Stimulated activated memory B cell treated with anti-CD40 and anti-IgM and Interleukin-4, amounts not matched to agents 10 μg/mL and 1 μg/mL and 100 μg/mL, for 72 hours (primary cell): ENCODE measurements around the gene PDAP1.
A peak's percentile ranks its signal among the peaks of the same experiment; 100 is the strongest.
"Not testable (repeated sequence)": the region's sequence is repeated elsewhere in the genome, so short reads cannot be mapped to it uniquely, and the experiment has no call there.

Source experiments
- ATAC-seq: fragments of 150-1000 bp; cut with Tn5 transposase; 2 replicates; pipeline ENCODE4 v1.10.0; 2021
- H3K27ac Mint-ChIP-seq: one replicate; pipeline ENCODE4 v1.8.0; 2022; ENCODE audit warnings: mild to moderate bottlenecking, mixed read lengths
- H3K27me3 Mint-ChIP-seq: one replicate; pipeline ENCODE4 v1.8.0; 2022; ENCODE audit warnings: mixed read lengths
- H3K36me3 Mint-ChIP-seq: one replicate; pipeline ENCODE4 v1.8.0; 2022; ENCODE audit warnings: mixed read lengths
- H3K4me1 Mint-ChIP-seq: one replicate; pipeline ENCODE4 v1.8.0; 2022; ENCODE audit warnings: mixed read lengths
- H3K4me3 Mint-ChIP-seq: one replicate; pipeline ENCODE4 v1.8.0; 2022; ENCODE audit warnings: mild to moderate bottlenecking, moderate library complexity, mixed read lengths
- H3K9me3 Mint-ChIP-seq: one replicate; pipeline ENCODE4 v1.8.0; 2022; ENCODE audit warnings: mixed read lengths

The PDAP1 gene

GRCh38 chr7:99437946-99438572 is 29.7 kb upstream of the PDAP1 start:
- Mint-ChIP-seq H3K4me3 (peak overlapping the region; percentile 100), H3K36me3 (peaks cover 35% of the 10 kb centered on the region)

GRCh38 chr7:99433158-99433557 is 24.8 kb upstream of the PDAP1 start:
- Mint-ChIP-seq H3K27ac (no peak overlapping the region), H3K9me3 (no peaks in the 10 kb centered on the region), H3K36me3 (peaks cover 39% of the 10 kb centered on the region), H3K4me3 (no peak overlapping the region), H3K4me1 (peaks cover 12% of the 10 kb centered on the region), H3K27me3 (no peaks in the 10 kb centered on the region)
- no peak for ATAC-seq

More at GRCh38 chr7:99437946-99438572, 29.7 kb upstream of the PDAP1 start:
- Mint-ChIP-seq H3K27me3 (no peaks in the 10 kb centered on the region), H3K9me3 (no peaks in the 10 kb centered on the region), H3K27ac (peak overlapping the region; percentile 86), H3K4me1 (peaks cover 42% of the 10 kb centered on the region)
- ATAC-seq: peak; percentile 28

- H3K36me3 Mint-ChIP-seq: peaks cover 39% of the 10 kb centered on the region
- H3K9me3 Mint-ChIP-seq, H3K27ac Mint-ChIP-seq, H3K4me3 Mint-ChIP-seq, H3K4me1 Mint-ChIP-seq, H3K27me3 Mint-ChIP-seq, ATAC-seq: not testable (repeated sequence)
Measured at GRCh38 chr7:99431756-99432540, 23.6 kb upstream of the PDAP1 start.

- no peak for ATAC-seq
- no peaks in the 10 kb centered on the region for H3K27me3 Mint-ChIP-seq
- H3K4me3 Mint-ChIP-seq: no peak overlapping the region
Measured at GRCh38 chr7:99429756-99430155, 21.4 kb upstream of the PDAP1 start.

GRCh38 chr7:99428972-99429566 is 20.7 kb upstream of the PDAP1 start:
- Mint-ChIP-seq H3K27me3 (no peaks in the 10 kb centered on the region), H3K4me1 (no peaks in the 10 kb centered on the region), H3K4me3 (no peak overlapping the region), H3K9me3 (no peaks in the 10 kb centered on the region), H3K36me3 (peaks cover 47% of the 10 kb centered on the region), H3K27ac (no peak overlapping the region)
- no peak for ATAC-seq

More at GRCh38 chr7:99429756-99430155, 21.4 kb upstream of the PDAP1 start:
- H3K27ac Mint-ChIP-seq: no peak overlapping the region
- peaks cover 48% of the 10 kb centered on the region for H3K36me3 Mint-ChIP-seq
- H3K9me3 Mint-ChIP-seq: no peaks in the 10 kb centered on the region
- H3K4me1 Mint-ChIP-seq: no peaks in the 10 kb centered on the region

GRCh38 chr7:99424932-99425730 is 16.7 kb upstream of the PDAP1 start:
- H3K36me3 Mint-ChIP-seq: peaks cover 49% of the 10 kb centered on the region
- no peak overlapping the region for H3K27ac Mint-ChIP-seq
- no peaks in the 10 kb centered on the region for H3K4me1 Mint-ChIP-seq
- H3K27me3 Mint-ChIP-seq: no peaks in the 10 kb centered on the region
- no peak overlapping the region for H3K4me3 Mint-ChIP-seq
- ATAC-seq: no peak
- no peaks in the 10 kb centered on the region for H3K9me3 Mint-ChIP-seq

- H3K4me3 Mint-ChIP-seq: no peak overlapping the region
- ATAC-seq: no peak
- H3K4me1 Mint-ChIP-seq: no peaks in the 10 kb centered on the region
- peaks cover 60% of the 10 kb centered on the region for H3K36me3 Mint-ChIP-seq
- H3K27ac Mint-ChIP-seq: no peak overlapping the region
- H3K27me3 Mint-ChIP-seq: no peaks in the 10 kb centered on the region
- no peaks in the 10 kb centered on the region for H3K9me3 Mint-ChIP-seq
Measured at GRCh38 chr7:99422625-99423024, 14.2 kb upstream of the PDAP1 start.

- ATAC-seq: no peak
- H3K4me3 Mint-ChIP-seq: no peak overlapping the region
- no peaks in the 10 kb centered on the region for H3K4me1 Mint-ChIP-seq
- H3K27me3 Mint-ChIP-seq: no peaks in the 10 kb centered on the region
- H3K9me3 Mint-ChIP-seq: no peaks in the 10 kb centered on the region
- peaks cover 64% of the 10 kb centered on the region for H3K36me3 Mint-ChIP-seq
- H3K27ac Mint-ChIP-seq: no peak overlapping the region
Measured at GRCh38 chr7:99422186-99422585, 13.8 kb upstream of the PDAP1 start.

- no peak overlapping the region for H3K27ac Mint-ChIP-seq
- no peaks in the 10 kb centered on the region for H3K4me1 Mint-ChIP-seq
- ATAC-seq: no peak
- H3K27me3 Mint-ChIP-seq: no peaks in the 10 kb centered on the region
- peaks cover 69% of the 10 kb centered on the region for H3K36me3 Mint-ChIP-seq
- no peaks in the 10 kb centered on the region for H3K9me3 Mint-ChIP-seq
- no peak overlapping the region for H3K4me3 Mint-ChIP-seq
Measured at GRCh38 chr7:99420986-99421385, 12.6 kb upstream of the PDAP1 start.

- H3K4me1 Mint-ChIP-seq: peaks cover 2% of the 10 kb centered on the region
- ATAC-seq: no peak
Measured at GRCh38 chr7:99420213-99420612, 11.8 kb upstream of the PDAP1 start.

GRCh38 chr7:99419323-99420021 is 11.1 kb upstream of the PDAP1 start:
- no peak for ATAC-seq
- no peak overlapping the region for H3K27ac Mint-ChIP-seq
- peaks cover 68% of the 10 kb centered on the region for H3K36me3 Mint-ChIP-seq
- H3K27me3 Mint-ChIP-seq: no peaks in the 10 kb centered on the region
- H3K4me1 Mint-ChIP-seq: peaks cover 9% of the 10 kb centered on the region
- no peak overlapping the region for H3K4me3 Mint-ChIP-seq
- H3K9me3 Mint-ChIP-seq: no peaks in the 10 kb centered on the region

More at GRCh38 chr7:99420213-99420612, 11.8 kb upstream of the PDAP1 start:
- H3K27me3 Mint-ChIP-seq: no peaks in the 10 kb centered on the region
- peaks cover 67% of the 10 kb centered on the region for H3K36me3 Mint-ChIP-seq
- H3K27ac Mint-ChIP-seq: no peak overlapping the region
- no peaks in the 10 kb centered on the region for H3K9me3 Mint-ChIP-seq
- no peak overlapping the region for H3K4me3 Mint-ChIP-seq

- no peaks in the 10 kb centered on the region for H3K9me3 Mint-ChIP-seq
- H3K27ac Mint-ChIP-seq: no peak overlapping the region
- ATAC-seq: no peak
- peaks cover 60% of the 10 kb centered on the region for H3K36me3 Mint-ChIP-seq
- H3K4me3 Mint-ChIP-seq: no peak overlapping the region
- no peaks in the 10 kb centered on the region for H3K27me3 Mint-ChIP-seq
- H3K4me1 Mint-ChIP-seq: peaks cover 9% of the 10 kb centered on the region
Measured at GRCh38 chr7:99418260-99418659, 9.9 kb upstream of the PDAP1 start.

GRCh38 chr7:99415513-99416127 is 7.2 kb upstream of the PDAP1 start:
- Mint-ChIP-seq H3K4me1 (peaks cover 13% of the 10 kb centered on the region), H3K36me3 (peaks cover 67% of the 10 kb centered on the region)
- H3K27ac Mint-ChIP-seq, H3K9me3 Mint-ChIP-seq, ATAC-seq, H3K27me3 Mint-ChIP-seq, H3K4me3 Mint-ChIP-seq: not testable (repeated sequence)

GRCh38 chr7:99410635-99411034 is 2.2 kb upstream of the PDAP1 start:
- peak overlapping the region; percentile 99 for H3K4me3 Mint-ChIP-seq
- ATAC-seq: no peak
- peaks cover 43% of the 10 kb centered on the region for H3K4me1 Mint-ChIP-seq
- peak overlapping the region; percentile 92 for H3K27ac Mint-ChIP-seq
- H3K36me3 Mint-ChIP-seq: peaks cover 29% of the 10 kb centered on the region
- H3K27me3 Mint-ChIP-seq: no peaks in the 10 kb centered on the region
- no peaks in the 10 kb centered on the region for H3K9me3 Mint-ChIP-seq
